Activated gamma-delta T cell treated with anti-CD3 and anti-CD28 coated beads, Interleukin-2, amount 50 U/mL, for 16 hours (primary cell): ENCODE data around the gene GNAZ.
"Not testable (repeated sequence)": the region's sequence is repeated elsewhere in the genome, so short reads cannot be mapped to it uniquely, and the experiment has no call there.

Experiments
- DNase-seq: peaks from one replicate; pipeline ENCODE4 v3.0.0-alpha.2; 2020; ENCODE audit warnings: low read depth

Gene GNAZ

GRCh38 chr22:23044570-23044969 is 25.7 kb upstream of the GNAZ start:
- no peak for DNase-seq

DNA sequence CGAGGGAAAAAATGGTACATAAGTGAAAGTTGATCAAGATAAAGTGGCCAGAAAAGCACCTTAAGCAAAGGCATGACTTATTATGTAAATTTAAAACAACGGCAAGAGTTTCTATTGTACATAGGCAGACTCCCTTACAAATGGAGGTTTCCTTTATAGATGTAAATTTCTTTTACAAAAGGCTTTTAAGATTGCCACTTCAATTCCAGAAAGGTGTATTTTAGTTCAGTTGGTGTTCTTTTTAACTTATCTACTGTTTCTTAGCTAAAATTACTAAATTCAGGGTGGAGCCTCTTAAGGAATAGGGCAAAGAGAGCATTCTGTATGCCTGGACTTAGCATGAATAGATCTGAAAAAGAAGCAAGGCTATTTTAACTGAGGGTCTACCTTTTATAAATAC is 24.9 kb upstream of the GNAZ start:
- DNase-seq = no peak

DNA sequence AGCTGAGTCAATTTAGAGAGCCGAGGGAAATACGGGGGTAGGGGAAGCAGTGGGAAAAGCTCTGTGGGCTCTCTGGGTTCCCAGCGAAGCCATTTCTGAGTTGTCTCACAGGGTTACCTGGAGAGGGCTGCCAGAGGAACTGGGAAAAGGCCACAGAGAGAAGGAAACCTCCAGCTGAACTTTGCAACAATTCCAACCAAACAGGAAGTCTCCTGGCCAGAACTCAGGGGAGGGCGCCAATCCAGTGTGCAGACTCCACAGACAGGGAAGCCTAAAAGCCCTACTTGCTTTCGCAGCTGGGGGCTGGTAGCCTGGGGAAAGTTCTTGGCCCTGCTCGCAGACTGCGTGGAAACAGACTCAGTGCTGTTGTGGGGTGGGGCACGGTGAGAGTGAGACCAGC is 23.1 kb upstream of the GNAZ start:
- DNase-seq = no peak

DNA sequence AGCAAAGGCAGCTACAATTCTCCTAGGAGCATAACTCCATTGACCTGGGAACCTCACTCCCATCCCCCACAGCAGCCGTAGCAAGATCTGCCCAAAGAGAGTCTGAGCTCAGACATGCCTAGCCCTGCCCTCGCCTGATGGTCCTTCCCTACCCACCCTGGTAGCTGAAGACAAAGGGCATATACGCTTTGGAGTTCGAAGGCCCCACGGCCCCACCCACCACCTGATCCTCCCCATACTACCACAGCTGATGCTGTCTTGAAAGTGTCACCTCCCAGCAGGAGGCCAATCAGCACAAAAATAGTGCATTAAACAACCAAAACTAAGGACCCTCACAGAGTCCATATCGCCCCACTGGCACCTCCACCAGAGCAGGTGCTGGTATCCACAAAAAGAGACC is 22.6 kb upstream of the GNAZ start:
- no peak for DNase-seq

DNA sequence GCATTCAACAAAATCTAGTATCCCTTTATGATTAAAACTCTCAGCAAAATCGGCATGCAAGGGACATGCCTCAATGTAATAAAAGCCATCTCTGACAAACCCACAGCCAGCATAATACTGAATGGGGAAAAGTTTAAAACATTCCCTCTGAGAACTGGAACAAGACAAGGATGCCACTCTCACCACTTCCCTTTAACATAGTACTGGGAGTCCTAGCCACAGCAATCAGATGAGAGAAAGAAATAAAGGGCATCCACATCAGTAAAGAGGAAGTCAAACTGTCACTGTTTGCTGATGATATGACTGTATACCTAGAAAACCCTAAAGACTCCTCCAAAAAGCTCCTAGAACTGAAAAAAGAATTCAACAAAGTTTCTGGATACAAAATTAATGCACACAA is 19.8 kb upstream of the GNAZ start:
- DNase-seq = not testable (repeated sequence)

DNA sequence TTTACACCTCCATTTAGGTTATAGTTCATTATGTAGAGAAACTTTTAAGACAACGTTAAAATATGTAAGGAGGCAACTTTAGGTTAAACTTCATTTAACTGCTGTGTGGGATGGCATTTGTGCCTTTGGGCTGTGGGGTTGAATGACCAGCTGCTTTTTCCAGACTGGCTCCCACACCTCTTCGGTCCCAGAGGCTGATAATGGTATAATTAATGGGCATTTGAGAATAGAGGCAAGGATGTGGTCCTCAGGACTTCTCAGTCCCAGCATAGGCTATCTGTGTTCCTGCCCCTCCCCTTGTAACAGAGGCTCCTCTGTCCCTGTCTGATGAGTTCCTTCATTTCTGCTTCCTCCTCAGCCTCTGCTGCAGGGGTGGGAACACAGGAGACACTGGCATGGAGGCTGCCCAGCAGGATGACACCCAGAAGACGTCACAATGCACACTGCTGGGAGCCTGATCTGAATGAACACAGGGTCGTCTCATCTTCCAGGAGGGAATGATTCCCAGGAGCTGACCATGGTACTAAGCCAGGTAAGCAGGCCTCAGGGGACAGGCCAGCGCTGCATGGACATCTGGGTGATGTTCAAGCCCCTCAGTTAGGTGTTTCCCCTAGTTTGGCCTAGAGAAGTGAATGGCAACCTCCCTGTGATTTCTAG is 17.1 kb upstream of the GNAZ start:
- no peak for DNase-seq

DNA sequence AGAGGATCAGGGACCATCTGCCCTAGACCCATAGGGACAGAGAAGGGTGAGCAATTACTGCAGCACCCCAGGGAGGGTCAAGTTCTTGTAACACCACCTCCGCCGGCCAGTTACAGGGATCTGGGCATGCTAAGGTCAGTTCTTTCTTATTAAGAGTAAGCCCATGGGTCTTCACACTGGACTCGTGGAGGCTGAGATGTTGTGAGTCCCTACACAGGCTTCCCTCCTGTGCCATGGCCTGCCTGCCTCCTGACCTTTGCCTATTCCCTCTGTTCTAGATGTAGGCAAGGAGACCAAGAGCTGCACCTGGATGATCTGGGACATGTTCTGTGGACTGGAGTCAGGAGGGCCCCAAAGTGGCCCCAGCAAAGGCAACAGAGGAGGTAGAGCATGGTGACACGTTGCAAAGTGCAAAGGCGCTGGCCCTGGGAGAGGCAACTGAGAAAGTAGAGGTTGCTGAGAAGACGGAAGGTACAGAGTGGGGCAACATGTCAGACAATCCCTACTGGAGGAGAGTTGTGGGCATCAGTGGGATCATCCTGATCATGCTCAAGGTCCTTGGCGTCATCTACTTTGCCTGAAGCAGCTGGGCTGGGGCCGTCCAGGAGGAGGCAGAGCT is 16.3 kb upstream of the GNAZ start:
- no peak for DNase-seq

- DNase-seq = no peak
These were observed 15.6 kb upstream of the GNAZ start for GRCh38 chr22:23054531-23055257.

DNA sequence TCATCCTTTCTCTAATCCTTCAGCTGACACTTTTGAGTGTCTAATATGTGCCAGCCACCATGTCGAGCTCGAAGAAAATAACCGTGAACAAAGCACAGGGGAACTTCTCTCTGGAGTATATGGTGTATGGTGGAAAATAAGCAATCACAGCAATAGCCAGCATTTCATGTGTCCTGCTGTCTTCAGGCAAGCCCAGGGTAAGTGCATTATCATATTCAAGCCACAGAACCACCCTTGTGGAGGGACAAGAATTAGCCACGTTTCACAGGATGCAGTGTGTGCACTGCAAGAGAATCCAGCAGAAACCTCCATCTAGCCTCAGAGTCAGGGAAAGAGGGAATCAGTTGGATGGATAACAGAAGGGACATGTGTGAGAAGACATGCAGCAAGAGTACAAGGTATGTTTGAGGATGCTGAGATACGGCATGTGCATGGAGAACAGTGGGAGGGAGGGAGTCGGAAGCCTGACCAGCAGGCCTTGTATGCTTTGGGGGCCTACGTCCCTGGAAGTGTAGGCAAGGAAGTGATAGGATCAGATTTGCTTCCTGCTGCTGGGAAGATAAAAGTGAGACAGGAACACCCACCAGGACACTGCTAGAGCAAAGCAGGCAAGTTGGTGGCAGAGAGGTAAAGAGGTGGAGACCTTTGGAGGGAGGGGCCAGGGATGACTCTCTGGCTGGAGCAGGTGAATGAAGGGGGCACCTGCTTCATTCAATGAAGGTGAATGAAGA is 14.7 kb upstream of the GNAZ start:
- no peak for DNase-seq

DNA sequence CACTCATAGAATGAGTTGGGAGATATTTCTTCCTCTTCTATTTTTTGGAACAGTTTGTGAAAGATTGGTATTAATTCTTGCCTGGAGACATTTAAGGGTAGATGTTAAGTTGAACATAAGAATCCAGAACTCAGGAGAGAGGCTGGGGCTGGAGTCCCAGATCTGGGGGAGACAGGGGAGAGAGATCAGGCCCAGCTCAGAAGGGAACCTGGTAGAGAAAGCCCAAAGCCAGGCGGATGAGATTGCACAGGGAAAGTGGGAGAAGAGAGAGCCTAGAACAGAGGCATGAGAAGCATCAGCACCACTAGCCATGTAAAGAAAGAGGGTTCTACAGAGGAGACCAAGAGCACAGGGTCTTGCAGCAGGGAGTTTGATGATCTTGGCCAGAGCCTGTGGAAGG is 13.0 kb upstream of the GNAZ start:
- DNase-seq = no peak

DNA sequence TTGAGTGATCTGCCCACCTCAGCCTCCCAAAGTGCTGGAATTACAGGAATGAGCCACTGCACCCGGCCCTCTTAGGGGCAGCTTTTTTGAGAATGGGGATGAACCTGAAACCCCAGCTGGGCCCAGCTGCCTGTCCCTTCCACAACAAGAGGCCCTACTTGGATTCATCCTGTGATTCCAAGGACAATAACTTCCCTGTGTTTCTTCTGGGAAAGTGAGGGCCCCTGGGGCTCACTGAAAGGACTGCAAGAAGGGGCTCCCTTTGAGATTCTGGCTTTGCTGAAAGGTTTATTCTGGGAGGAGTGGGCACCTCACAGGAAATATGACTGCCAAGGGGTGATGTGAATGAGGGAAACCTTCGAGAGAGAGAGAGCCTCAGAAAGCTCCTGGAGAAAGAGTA is 12.3 kb upstream of the GNAZ start:
- no peak for DNase-seq

DNA sequence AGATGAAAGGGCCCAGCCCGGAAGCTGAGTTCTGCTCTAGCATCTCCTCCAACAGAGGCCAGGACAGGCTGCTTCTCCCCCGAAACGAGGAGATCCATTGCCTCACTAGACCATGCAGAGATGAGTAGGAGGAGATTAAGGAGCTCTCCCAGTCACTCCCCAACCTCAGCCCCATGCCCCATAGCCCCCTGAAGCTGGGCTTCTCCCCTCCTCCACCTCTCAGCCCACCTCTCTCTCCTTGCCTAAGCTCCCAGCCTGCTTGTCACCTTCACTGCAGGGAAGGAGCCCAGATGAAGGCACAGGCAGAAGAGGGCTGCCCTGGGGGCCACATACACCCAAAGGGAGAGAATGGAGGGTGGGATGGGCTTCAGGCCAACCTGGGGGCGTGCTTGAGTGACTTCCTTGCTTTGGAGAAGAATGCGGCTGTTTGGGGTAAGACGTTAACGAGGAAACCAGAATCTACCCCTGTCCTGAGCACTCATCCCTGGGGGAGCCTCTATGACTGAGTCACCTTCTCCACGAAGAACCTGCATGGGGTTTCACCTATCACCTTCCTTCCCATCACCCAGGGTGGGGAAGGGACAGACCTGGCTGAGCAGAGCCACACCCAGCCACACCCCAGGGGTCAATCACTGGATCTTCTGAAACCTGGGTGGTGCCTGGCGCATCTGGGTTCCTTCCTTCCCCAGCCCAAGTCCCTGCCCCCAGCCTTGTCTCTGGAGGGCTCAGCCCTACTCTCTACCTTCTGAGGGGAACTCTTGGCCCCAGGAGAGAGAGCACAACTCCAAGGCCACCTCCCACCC is 11.6 kb upstream of the GNAZ start:
- no peak for DNase-seq

GRCh38 chr22:23059284-23059948 is 10.9 kb upstream of the GNAZ start:
- DNase-seq = no peak

- no peak for DNase-seq
These were observed 9.5 kb upstream of the GNAZ start for GRCh38 chr22:23060612-23061400.

- no peak for DNase-seq
These were observed 8.6 kb upstream of the GNAZ start for GRCh38 chr22:23061471-23062280.

DNA sequence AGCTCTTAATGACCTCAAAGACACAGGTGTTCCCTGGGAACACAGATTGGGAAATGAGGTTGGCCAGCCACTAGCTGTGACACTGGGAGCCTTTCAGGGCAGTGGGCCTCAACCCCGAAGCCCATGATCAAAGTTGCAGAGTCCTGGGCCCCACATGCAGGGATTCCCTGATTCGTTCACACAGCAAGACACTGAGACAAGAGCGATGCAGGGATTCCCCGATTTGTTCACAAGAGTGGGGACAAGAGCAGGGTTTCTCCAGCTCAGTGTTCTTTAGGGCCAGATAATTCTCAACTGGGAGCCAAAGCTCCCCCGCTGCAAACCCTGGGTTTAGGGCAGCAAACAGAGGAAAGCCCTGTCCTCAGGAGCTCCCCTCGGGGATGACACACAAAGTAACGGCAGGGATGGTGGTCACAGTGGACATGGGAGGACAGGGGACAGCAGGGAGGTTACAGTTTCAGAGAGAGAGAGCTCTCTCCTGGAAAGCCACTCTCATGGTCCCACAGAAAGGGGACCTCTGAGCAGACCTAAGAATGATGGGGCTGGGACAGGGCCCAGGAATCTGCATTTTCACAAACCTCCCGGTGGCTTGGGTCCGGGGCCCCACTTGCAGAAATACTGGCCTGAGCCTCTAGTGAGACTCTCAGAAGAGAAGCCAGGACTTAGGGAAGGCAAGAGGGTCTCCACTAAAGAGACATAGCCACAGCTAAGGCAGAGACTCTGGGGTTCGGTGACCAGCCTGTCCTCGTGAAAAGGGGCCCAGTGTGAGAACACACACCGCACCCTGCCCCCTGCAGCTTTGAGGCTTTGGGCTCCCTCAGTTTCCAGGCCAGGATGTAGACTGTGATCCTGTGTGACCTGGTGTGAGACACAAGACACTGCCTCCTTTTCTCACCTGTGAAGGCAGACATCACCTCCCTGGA is 7.4 kb upstream of the GNAZ start:
- DNase-seq = no peak

- no peak for DNase-seq
These were observed 6.6 kb upstream of the GNAZ start for GRCh38 chr22:23063539-23064380.
